KG1 (cell line): ENCODE results near the gene MARK4.
"Not testable (repeated sequence)": the region's sequence is repeated elsewhere in the genome, so short reads cannot be mapped to it uniquely, and the experiment has no call there.

Experiments
- DNase-seq: peaks from one replicate; lab custom pipeline; 2025; lab: John Stamatoyannopoulos, UW

MARK4 gene

GRCh38 chr19:45243144-45243732, 7.8 kb upstream of the MARK4 start:
- DNase-seq = no peak

DNA sequence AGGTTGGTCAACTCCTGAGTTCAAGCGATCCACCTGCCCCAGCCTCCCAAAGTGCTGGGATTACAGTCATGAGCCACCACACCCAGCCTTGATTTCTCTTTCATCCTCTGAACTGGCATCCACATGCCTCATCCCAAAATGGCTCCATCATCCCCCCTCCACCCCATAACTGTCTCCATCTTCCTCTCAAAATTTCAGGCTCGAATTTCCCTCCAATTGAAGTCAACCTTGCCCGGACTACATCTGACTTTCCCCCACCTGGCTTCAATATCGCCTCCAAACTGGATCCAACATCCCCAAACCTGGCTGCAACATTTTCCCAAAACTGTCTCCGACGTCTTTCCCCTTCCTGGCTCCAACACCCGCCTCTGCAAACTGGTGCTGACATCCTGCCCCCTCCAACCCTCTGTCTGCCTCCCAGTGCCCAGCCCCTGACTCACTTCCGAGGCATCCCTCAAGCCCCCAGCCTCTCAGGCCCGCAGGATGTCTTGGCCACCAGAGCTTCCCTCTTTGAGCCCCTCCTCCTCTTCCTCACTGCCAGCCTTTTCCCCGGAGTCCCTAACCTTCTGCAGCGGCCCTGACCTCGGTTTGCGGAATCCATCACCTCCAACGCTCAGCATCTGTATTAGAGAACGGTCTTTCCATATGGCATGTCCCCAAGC, 6.8 kb upstream of the MARK4 start:
- DNase-seq = no peak

DNA sequence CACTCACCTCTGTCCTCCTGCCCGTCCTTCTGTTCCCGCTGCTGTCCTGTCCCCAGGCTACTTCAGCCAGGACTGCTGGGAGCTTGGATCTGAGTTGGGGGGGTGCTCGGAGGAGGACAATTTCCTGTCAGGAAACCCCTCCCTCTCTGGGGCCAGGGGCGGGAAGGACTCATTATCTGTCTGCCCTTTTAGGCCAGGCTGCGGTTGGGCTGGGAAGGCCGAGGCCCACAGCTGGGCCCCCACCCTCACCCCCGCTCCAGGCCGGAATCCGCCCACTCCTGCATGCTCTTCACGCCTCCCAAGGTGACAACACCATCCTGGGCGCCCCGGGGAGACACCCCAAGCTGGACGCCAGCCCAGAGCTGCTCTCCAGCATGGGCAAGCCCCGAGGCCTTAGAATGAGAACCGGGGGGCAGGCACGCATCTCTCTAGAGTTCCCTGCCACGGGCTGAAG, 5.7 kb upstream of the MARK4 start, which contains the start of gene EXOC3L2:
TSS of gene EXOC3L2 (minus strand) at position 74 of the 454 bp plus-strand sequence. CDS start 6,362 bp downstream, outside the sequence.
- DNase-seq = no peak

DNA sequence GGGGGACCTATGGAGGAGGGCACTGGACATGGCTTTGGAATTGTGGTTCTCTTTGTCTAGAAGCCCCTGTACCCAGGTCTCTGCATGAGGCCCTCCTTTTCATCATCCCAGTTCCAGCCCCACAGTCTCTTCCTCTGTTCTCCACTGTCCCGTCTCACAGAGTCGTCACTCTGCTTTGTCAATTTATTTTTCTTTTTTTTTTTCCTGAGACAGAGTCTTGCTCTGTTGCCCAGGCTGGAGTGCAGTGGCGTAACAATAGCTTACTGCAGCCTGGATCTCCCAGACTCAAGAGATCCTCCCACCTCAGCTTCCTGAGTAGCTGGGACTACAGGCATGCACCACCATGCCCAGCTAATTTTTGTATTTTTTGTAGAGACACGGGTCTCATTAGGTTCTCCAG, 5.2 kb upstream of the MARK4 start:
- no peak for DNase-seq

- DNase-seq = no peak
These were observed 3.9 kb upstream of the MARK4 start for GRCh38 chr19:45247136-45247535.

GRCh38 chr19:45249261-45250033, 1.6 kb upstream of the MARK4 start:
- DNase-seq = no peak

DNA sequence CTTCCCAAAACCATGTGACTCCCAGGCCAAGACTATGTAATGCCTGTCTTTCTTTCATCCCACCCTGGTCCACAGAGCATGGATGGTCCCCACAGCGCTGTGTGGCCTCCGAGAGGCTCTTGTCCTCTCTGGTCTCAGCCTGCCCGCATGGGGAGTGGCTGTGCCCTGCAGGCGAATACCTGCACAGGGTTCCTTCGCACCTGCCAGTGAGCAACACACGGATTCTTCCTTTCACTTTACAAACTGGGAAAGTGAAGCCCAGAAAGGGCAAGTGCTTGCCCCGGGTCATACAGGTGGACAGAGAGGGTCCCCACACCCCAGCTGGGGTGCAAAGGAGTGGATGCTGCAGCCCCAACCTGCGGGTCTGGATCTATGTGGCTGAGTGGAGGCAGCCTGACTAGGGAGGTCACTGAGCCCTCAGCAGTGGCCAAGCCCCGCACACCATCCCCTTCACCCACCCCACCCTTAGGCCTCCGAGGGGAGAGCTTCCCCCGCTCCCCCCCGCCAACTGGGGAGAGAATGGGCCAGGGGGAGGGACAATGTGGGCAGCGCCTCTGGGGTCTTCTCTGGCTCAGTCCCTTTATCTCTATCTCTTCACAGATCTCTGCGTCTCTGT, 747 bp upstream of the MARK4 start:
- no peak for DNase-seq

DNA sequence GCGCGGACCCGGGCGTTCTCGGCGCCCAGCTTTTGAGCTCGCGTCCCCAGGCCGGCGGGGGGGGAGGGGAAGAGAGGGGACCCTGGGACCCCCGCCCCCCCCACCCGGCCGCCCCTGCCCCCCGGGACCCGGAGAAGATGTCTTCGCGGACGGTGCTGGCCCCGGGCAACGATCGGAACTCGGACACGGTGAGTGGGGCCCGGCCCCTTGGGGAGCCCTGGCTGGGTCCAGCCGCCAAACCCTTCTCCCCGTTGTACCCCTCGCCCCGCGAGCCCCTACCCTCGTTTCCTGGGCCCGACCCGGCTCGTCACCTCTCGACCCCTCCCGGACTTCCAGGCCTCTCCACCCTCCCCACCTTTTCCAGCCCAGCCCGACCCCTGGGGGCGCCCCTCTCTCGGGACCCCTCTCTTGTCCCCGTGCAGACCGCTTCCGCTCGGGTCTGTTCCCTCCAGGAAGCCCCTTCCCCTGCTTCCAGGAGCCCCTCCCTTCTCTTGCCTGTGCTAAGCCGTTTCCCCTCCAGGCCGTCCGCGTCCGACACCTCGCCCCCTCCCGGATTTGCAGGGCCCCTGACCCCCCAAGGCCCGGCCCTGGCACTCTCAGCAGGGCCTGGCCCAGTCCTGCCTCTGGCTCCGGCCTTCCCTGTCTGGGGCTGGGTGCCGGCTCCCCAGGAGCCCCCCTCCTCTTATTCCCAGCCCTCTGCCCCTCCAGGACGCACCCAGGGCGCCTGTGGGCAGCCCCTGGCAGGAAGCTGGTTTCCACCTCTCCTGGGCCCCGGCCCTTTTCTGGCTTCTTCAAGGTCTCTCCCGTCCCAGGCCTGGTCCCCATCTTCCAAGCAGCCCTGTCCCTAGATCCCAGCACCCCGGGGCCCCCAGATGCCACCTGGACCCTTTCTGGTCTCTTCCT, 632 bp downstream of the MARK4 start:
- DNase-seq = no peak

- DNase-seq = no peak
These were observed 2.4 kb downstream of the MARK4 start for GRCh38 chr19:45253396-45254027.

DNA sequence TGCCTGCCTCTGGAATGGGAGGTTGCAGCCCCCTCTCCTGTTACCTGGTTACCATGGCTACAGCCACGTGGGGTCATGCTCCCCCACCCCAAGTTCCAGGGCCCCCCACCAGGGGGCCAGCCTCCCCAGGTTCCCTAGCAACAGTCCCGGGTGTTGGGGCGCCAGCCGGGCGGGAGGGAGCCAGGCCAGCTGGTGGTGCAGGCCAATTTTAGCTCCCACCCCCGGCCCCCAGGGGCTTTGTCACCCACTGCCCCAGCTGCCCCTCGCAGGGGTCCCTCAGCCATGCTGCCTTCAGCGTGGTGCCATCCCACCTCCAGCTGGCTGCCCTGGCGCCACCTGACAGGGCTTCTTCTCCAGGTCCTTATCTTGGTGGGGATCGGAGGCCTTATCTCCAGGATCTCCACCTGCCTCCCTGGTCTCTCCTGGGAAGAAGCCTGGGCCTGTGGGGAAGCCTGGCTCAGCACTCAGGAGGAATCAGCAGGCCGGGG, 3.0 kb downstream of the MARK4 start:
- no peak for DNase-seq

DNA sequence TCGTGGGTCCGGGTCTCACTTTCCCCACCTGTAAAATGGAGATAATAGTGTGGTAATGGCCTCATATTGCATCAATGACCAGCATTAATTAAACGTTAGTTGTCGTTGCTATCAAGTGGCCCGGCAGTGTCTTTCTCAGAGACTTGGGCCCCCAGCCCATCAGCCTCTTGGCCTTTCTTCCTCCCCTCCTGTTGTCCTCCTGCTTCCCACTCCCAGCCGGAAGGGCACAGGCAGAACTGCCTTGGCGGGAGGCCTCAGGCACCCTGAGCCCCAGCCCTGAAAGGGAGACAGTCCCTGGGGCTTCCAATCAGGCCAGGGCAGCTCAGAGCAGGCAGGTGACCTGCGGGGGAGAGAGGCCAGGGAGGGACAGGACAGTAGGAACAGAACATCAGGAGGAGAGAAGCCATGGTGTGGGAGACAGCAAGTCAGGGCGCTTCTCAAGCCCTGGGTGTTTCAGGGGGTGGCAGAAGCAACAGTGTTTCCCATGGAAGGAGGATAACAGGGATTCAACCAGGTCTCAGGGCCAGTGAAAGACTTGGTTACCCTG, 4.6 kb downstream of the MARK4 start:
- DNase-seq = no peak

DNA sequence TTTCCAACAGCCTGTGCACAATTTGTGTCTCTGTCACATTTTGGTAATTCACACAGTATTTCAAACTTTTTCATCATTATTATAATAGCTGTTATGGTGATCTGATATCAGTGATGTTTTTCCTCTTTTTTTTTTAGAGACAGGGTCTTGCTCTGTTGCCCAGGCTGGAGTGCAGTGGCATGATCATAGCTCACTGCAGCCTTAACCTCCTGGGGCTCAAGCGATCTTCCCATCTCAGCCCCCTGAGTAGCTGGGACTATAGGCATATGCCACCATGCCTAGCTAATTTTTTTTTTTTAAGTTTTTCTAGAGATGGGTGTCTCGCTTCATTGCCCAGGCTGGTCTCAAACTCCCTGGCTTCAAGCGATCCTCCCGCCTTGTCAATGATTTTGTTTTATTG, 5.8 kb downstream of the MARK4 start:
- no peak for DNase-seq

- DNase-seq = no peak
These were observed 7.8 kb downstream of the MARK4 start for GRCh38 chr19:45258862-45259261.

DNA sequence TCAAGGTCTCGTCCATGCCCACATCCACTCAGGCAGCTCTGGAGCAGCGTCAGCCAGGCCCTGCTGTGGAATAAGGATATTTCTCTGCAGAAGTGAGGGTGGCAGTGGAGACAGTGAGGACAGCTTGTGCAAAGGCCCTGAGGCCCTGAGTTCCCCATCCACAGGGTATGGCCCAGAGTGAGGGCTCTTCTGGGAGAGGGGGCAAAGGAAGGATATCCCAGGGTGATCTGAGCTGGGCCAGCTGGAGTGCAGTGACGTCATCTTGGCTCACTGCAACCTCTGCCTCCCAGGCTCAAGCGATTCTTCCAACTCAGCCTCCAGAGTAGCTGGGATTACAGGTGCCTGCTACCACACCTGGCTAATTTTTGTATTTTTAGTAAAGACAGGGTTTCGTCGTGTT, 11.5 kb downstream of the MARK4 start:
- DNase-seq = no peak

DNA sequence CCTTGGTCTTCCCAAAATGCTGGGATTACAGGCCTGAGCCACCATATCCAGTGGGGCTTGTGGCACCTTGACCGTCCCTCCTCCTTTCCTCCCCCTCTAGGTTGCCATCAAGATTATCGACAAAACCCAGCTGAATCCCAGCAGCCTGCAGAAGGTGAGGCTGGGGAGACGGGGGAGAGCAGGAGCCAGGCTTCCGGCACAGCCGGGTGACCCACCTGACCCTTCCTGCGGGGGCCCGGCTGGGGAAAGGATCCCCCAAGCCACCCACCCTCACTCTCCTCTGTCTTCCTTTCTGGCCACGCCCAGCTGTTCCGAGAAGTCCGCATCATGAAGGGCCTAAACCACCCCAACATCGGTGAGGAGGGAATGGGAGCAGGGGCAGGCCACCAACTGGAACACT, 11.9 kb downstream of the MARK4 start:
- DNase-seq = no peak

GRCh38 chr19:45264781-45265317, 13.8 kb downstream of the MARK4 start:
- DNase-seq = no peak

GRCh38 chr19:45265375-45265774, 14.3 kb downstream of the MARK4 start:
- no peak for DNase-seq

- DNase-seq = no peak
These were observed 16.2 kb downstream of the MARK4 start for GRCh38 chr19:45267296-45267695.

DNA sequence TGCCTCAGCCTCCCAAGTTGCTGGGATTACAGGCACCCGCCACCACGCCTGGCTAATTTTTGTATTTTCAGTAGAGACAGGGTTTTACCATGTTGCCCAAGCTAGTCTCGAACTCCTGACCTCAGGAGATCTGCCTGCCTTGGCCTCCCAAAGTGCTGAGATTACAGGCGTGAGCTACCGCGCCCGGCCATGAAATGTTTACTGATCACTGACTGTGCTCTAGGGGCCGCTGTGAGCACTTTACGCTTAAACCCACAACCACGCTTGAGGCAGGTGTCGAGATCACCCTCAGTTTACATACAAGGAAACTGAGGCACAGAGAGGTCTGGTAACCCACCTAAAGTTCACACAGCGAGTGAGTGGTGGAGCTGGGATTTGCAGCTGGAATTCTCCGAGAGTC, 18.9 kb downstream of the MARK4 start:
- not testable (repeated sequence) for DNase-seq

GRCh38 chr19:45271098-45271734, 20.1 kb downstream of the MARK4 start:
- no peak for DNase-seq
